Pulmonary artery endothelial cell (primary cell): ENCODE results near the gene CACNG4. TPM values are rescaled to one million over a fixed set of nuclear protein-coding genes. Genes with fewer than 3 reads are reported as not detected.
"Not testable (repeated sequence)": the region's sequence is repeated elsewhere in the genome, so short reads cannot be mapped to it uniquely, and the experiment has no call there.

Experiments used
- DNase-seq: peaks from one replicate; pipeline ENCODE4 v3.0.0-alpha.2; 2011; ENCODE audit warnings: low read depth, low spot score
- total RNA-seq: library from RNA; depleted of rRNA; stranded (reverse); fragments of >200 nt; gene quantifications from 2 replicates; pipeline ENCODE4 v1.2.3, GENCODE V29; 2014

Gene CACNG4
- total RNA-seq, 1 donor from 2014 or later: not detected

- DNase-seq: no peak
These were observed 658 bp downstream of the CACNG4 start for GRCh38 chr17:66964930-66965800.

GRCh38 chr17:66965801-66966262, 1.3 kb downstream of the CACNG4 start:
- no peak for DNase-seq

- DNase-seq: no peak
These were observed 1.8 kb downstream of the CACNG4 start for GRCh38 chr17:66966298-66966697.

- DNase-seq: no peak
These were observed 2.4 kb downstream of the CACNG4 start for GRCh38 chr17:66966704-66967418.

- no peak for DNase-seq
These were observed 3.5 kb downstream of the CACNG4 start for GRCh38 chr17:66967837-66968543.

GRCh38 chr17:66968916-66969315, 4.4 kb downstream of the CACNG4 start:
- no peak for DNase-seq

GRCh38 chr17:66970140-66970539, 5.6 kb downstream of the CACNG4 start:
- no peak for DNase-seq

- no peak for DNase-seq
These were observed 6.3 kb downstream of the CACNG4 start for GRCh38 chr17:66970797-66971196.

- DNase-seq: no peak
These were observed 6.8 kb downstream of the CACNG4 start for GRCh38 chr17:66971264-66971663.

- no peak for DNase-seq
These were observed 7.4 kb downstream of the CACNG4 start for GRCh38 chr17:66971730-66972441.

- DNase-seq: not testable (repeated sequence)
These were observed 7.9 kb downstream of the CACNG4 start for GRCh38 chr17:66972442-66972830.

GRCh38 chr17:66975188-66975587, 10.7 kb downstream of the CACNG4 start:
- no peak for DNase-seq

GRCh38 chr17:66975614-66976378, 11.3 kb downstream of the CACNG4 start:
- no peak for DNase-seq

GRCh38 chr17:66976379-66976663, 11.8 kb downstream of the CACNG4 start:
- no peak for DNase-seq

- no peak for DNase-seq
These were observed 12.3 kb downstream of the CACNG4 start for GRCh38 chr17:66976781-66977201.

GRCh38 chr17:66978514-66979061, 14.1 kb downstream of the CACNG4 start:
- no peak for DNase-seq

- no peak for DNase-seq
These were observed 16.4 kb downstream of the CACNG4 start for GRCh38 chr17:66980896-66981295.

- DNase-seq: no peak
These were observed 17.5 kb downstream of the CACNG4 start for GRCh38 chr17:66981983-66982508.

GRCh38 chr17:66983414-66984021, 19.0 kb downstream of the CACNG4 start:
- no peak for DNase-seq

- no peak for DNase-seq
These were observed 20.2 kb downstream of the CACNG4 start for GRCh38 chr17:66984730-66985129.
